ENCODE data around the gene KCNMB1.

The KCNMB1 gene

DNA sequence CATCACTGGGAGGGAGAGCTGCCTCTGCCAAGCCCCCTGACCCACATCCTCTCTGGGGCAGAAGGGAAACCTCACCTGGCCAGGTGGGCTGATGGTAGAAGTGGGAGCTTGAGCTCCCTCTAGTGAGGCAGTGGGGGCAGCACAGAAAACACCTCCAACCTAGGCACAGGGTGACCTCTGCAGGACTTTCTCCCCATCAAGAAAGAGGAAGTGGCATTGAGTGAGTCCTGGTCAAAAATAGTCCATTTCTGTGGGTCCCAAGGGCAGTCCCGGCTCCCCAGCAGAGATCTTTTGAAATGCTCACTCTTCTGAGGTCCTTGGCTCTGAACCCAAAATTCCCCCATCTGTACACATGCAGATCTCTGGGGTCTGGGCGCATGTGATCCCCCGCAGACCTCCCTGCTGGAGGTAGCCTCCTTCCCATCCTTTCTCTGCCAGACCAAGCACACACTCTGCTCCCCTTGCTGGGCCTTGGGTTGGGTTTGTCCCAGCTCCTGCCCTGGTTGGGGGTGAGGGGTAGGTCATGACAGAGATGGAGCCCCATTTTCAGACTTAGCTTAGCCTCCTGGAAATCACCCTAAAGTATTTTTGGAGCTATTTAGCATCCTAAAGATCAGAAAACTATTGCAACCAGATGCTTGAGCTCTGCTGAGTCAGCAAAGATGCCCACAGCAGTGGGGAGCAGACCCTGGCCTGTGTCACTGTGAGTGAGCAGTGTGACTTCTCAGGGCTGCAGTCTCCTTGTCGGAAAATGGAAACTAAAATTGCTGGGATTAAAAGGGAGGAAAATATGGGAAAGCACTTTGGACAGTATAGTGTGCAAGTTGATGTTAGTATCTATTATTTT is 50.0 kb downstream of the KCNMB1 start:
- peak; percentile 81 to 83 for DNase-seq

DNA sequence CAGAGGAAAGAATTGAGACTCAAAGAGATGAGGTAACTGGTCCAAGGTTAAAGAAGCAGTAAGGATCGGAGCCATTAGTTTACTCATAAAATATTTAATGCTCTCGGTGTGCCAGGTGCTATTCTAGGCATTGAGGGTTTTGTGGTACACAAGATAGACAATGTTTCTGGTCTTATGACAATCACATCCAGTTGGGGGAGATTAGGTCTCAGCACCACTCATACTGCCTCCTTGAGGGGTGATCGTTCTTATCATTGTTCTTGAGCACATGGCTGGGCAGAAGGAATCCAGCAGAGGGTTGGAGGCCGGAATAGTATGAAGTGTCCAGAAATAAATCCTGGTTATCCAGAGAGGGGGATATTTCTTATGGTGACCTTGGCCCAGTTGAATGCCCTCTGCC is 50.9 kb downstream of the KCNMB1 start:
- DNase-seq = peak in 1 of 2 donors; percentile 20

DNA sequence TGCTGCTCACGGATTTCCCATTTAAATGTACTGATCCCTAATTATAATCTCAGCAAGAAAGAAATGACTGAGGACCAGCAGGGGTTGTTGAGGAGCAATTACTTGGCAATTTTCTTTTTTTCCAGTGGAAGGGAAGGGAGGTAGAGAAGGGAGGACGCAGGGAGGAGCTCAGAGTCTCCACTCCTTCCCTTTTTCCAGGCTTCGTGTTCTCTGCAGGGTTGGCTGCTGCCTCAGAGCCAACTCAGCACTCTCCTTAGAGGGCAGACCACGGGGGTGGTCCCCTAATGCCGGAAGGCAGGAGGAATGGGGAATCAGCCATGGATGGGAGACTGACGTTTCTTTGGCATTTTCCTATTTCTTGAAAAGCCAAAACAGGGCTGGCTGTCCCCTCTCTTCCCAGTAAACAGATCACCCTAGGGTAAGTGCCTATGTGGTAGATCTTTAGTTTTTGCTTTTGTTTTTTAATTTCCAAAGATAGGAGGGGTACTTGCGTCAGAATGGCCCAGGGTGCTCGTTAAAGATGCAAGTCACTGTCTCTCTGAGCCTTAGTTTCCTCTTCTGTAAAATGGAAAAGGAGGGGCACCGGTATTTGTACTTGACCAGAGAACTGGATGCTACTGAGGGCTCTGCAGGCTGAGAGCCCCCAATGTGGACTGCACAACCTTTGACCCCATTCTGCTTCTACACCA is 52.0 kb downstream of the KCNMB1 start:
- no peak for DNase-seq

DNA sequence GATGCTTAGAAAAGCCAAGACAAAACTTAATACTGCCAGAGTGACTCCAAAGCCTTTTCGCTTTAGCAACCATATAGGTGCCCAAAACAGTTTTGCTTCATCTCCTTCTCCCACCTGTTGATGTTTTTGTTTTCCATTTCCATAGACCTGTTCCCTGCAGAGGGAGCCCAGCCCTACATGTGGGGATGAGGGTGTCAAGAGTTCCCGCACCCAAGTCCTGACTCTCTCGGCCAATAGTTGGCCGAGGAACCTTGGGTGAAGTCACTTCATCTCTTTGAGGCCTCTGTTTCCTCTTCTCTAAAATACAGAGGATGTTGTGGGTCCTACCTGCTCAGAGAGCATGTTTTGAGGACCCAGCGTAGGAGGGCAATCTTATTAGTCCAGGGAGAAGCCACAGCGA is 53.1 kb downstream of the KCNMB1 start:
- DNase-seq = peak in 1 of 2 donors; percentile 24

DNA sequence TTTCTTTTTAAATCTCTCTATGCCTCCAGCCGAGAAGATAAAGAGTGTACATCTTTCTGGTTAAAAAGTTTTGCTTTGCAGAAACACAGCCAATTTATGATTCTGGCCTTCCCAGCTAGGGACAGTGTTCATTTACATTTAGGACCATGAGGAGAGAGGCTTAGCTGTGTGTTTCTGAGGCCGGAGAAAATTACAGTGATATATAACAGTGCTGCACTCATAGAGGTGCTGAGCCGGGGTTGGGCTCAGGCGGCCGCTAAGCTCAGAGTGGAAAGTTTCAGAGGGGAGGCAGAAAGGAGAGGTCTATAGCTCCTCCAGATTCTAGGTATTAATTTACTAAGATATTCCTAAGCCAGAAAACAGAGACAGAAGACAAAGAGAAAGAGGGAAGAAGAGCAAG is 54.5 kb downstream of the KCNMB1 start:
- DNase-seq = peak in 1 of 2 donors; percentile 28

DNA sequence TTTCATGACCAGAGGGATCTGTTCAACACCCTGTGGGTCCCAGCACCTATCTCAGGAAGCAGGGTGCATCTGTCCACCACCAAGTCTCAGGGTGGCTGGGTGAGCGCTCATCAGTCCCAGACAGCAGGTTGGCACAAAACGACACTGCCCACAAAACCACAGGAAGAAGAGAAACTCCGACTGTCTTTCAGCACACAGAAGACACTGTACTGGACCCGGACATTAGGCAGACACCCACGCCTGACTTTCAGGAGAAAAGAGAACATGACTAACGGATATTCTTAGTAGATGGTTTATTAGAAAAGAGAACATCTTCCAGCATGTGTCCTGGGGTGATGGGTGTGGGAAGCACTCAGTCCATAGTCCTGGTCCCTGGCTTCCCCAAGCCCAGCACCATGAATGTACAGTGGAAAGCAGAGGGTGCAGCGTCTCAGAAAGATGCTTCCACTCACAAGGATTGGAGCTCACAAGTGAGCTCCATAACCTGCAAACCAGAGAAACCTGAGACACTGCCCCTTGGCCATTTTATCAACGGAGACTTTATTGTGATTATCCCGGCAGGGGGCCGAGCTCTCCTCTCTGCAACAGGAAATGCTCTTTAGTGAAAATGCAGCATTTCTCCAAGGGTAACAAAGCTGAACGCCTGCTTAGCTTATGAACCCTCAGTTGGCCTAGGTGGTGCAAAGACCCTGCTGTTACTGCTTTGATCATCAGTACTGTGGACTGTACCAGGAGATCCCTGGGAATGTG is 55.8 kb downstream of the KCNMB1 start:
- peak; percentile 83 to 84 for DNase-seq

DNA sequence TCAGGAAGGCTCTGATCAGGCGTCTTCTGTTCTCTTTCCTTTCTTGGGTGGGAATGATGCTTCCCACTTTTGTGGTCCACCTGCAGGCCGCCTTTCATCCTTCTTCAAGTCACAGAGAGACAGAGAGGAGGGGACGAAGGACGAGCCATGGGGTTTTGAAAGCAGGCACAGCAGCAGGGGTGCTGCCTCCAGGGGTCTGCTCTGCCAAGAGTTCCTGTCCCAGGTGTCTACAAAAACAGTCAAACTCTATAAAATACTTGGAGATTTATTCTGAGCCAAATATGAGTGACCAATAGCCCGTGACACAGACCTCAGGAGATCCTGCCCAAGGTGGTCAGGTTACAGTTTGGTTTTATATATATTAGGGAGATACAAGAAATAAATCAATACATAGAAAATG is 57.1 kb downstream of the KCNMB1 start:
- no peak for DNase-seq

DNA sequence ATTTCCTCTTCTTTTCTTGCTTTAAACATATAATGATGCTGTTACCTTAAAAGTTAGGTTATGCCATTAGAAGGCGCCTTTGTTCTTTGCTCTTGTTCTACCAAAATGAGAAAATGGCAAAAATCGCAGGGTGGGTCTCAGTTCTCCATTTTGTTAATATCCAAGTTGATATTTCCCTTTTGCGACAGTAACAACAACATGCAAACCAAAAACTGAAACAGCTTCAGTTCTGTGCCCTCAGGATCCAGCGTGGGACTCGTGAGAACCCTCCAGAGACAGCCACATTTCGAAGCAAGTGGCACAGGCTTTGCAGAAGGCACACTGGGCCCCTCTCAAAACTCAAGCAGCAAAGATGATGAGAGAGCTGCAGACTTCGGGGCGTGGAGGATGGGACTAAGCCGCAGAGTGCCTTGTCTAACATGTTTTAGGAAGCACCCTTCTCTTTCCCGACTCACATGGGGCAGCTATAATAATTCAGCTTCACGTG is 58.6 kb downstream of the KCNMB1 start:
- DNase-seq = peak in 1 of 2 donors; percentile 36

DNA sequence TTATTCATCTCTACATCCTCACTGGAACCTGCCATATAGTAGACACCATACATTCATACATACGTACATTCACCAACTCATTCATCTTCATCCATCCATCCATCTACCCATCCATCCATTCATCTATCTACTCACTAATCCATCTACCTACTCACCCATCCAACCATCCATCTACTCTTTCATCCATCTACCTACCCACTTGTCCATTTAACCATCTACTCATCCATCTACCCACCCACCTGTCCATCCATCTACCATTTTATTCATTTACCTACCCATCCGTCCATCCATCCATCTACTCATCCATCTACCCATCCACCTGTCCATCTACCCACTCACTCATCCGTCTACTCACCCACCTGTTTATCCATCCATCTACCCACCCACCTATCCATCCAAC is 59.6 kb downstream of the KCNMB1 start:
- DNase-seq = no peak

DNA sequence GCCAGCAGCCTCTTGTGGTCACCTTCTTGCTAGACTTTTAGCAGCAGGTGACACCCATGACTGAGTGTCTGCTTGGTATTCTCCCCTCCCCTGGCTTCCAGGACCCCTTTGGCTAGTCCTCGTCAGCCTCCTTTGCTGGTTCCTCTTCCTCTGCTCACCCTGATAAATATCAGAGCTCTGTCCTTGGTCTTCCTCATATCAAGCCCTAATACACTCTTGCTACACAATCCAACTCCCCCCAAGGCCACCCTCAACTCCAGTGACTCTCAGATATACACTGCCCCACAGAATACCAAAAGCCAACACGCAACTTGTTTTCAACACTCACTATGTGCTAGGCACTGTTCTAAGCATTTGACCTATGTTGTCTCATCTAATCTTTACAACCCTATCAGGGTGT is 61.3 kb downstream of the KCNMB1 start:
- DNase-seq = no peak

DNA sequence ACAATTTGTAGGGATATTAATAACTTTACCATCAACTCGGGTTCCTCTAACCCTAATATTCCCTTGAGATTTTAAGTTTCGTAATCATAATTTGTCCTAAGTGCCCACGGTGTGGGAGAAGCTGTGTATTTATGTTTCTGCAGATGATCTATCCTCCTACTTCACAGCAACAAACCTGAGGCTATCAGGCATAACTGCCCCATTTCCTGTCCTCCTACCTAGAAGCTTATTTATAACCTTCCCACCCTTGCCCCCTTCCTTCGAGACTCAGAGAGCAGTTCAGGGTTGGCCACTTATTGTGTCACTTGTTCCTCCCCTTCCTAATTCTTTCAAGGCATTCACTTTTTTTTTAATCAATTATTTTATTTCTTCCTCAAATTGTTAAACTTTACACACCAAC is 62.0 kb downstream of the KCNMB1 start:
- DNase-seq = no peak

All from CD4-positive, alpha-beta T cell treated with Interleukin-4 for 1 hour (primary cell).